COLO668 (cell line): ENCODE results near the gene PNPO.
"Not testable (repeated sequence)": the region's sequence is repeated elsewhere in the genome, so short reads cannot be mapped to it uniquely, and the experiment has no call there.

Experiments used
- DNase-seq: peaks from one replicate; lab custom pipeline; 2025; ENCODE audit not compliant: unreplicated experiment; lab: John Stamatoyannopoulos, UW

PNPO gene

GRCh38 chr17:47970725-47971499 lies 29.5 kb downstream of the PNPO start, which contains the start of gene CDK5RAP3:
TSS of gene CDK5RAP3 (plus strand) at chr17:47971113. CDS start at chr17:47971147, 34 bp downstream.
- DNase-seq, result peak; percentile 98

GRCh38 chr17:47973541-47973940 lies 32.2 kb downstream of the PNPO start:
- no peak for DNase-seq

GRCh38 chr17:47975189-47975822 lies 33.9 kb downstream of the PNPO start:
- DNase-seq, result no peak

GRCh38 chr17:47975823-47976205 lies 34.4 kb downstream of the PNPO start:
- DNase-seq, result no peak

GRCh38 chr17:47978324-47978723 lies 37.0 kb downstream of the PNPO start:
- peak; percentile 38 for DNase-seq

GRCh38 chr17:47980541-47980940 lies 39.2 kb downstream of the PNPO start:
- peak; percentile 3 for DNase-seq

- no peak for DNase-seq
Observed at GRCh38 chr17:47981462-47981861, 40.1 kb downstream of the PNPO start.

GRCh38 chr17:47982091-47982617 lies 40.8 kb downstream of the PNPO start:
- DNase-seq, result no peak

- no peak for DNase-seq
Observed at GRCh38 chr17:47982645-47983390, 41.4 kb downstream of the PNPO start.

- DNase-seq, result no peak
Observed at GRCh38 chr17:47983492-47984223, 42.3 kb downstream of the PNPO start.

GRCh38 chr17:47986520-47986919 lies 45.1 kb downstream of the PNPO start:
- no peak for DNase-seq

- peak; percentile 54 for DNase-seq
Observed at GRCh38 chr17:47987240-47987835, 46.0 kb downstream of the PNPO start.

GRCh38 chr17:47988445-47988844 lies 47.1 kb downstream of the PNPO start:
- not testable (repeated sequence) for DNase-seq

- DNase-seq, result no peak
Observed at GRCh38 chr17:47989159-47989558, 47.8 kb downstream of the PNPO start.

GRCh38 chr17:47989700-47990099 lies 48.3 kb downstream of the PNPO start:
- no peak for DNase-seq

- no peak for DNase-seq
Observed at GRCh38 chr17:47990962-47991731, 49.8 kb downstream of the PNPO start.

GRCh38 chr17:47992216-47992615 lies 50.8 kb downstream of the PNPO start:
- DNase-seq, result no peak

- no peak for DNase-seq
Observed at GRCh38 chr17:47993031-47993564, 51.7 kb downstream of the PNPO start.

GRCh38 chr17:47993964-47994363 lies 52.6 kb downstream of the PNPO start:
- DNase-seq, result no peak
